Endothelial cell (in vitro differentiated cells): Measurements from ENCODE around the gene CWC22. TPM values are rescaled to one million over a fixed set of nuclear protein-coding genes. Genes with fewer than 3 reads are reported as not detected.
A peak's percentile ranks its signal among the peaks of the same experiment; 100 is the strongest.

ENCODE experiments used
- DNase-seq: peaks from one replicate; pipeline ENCODE4 v3.0.0; 2021; ENCODE audit warnings: low spot score
- H3K27ac Mint-ChIP-seq: one replicate; pipeline ENCODE4 v1.8.0; 2021; ENCODE audit warnings: mixed read lengths, inconsistent platforms; ENCODE audit not compliant: unreplicated experiment
- H3K27me3 Mint-ChIP-seq: one replicate; pipeline ENCODE4 v1.8.0; 2021; ENCODE audit warnings: mild to moderate bottlenecking, moderate library complexity, mixed read lengths, inconsistent platforms; ENCODE audit not compliant: unreplicated experiment
- H3K36me3 Mint-ChIP-seq: one replicate; pipeline ENCODE4 v1.8.0; 2021; ENCODE audit warnings: mild to moderate bottlenecking, low read depth, mixed read lengths, inconsistent platforms; ENCODE audit not compliant: unreplicated experiment
- H3K4me1 Mint-ChIP-seq: one replicate; pipeline ENCODE4 v1.8.0; 2021; ENCODE audit warnings: mild to moderate bottlenecking, mixed read lengths, inconsistent platforms; ENCODE audit not compliant: unreplicated experiment
- H3K4me3 Mint-ChIP-seq: one replicate; pipeline ENCODE4 v1.8.0; 2021; ENCODE audit warnings: mild to moderate bottlenecking, mixed read lengths, inconsistent platforms; ENCODE audit not compliant: unreplicated experiment
- H3K9me3 Mint-ChIP-seq: one replicate; pipeline ENCODE4 v1.8.0; 2021; ENCODE audit warnings: mixed read lengths, inconsistent platforms; ENCODE audit not compliant: unreplicated experiment
- total RNA-seq: library from RNA; stranded (reverse); fragmentation: NEBNext Ultra II Directional; extraction: Animal tissue kit (Norgen Biotek cat#: 25700); gene quantifications from one replicate; pipeline ENCODE4 v1.2.1, GENCODE V29; 2021; ENCODE audit not compliant: unreplicated experiment
- TF ChIP-seq, protein P1 (sequence below): fragments of 200-600 bp; sonication (generic); IDR thresholded peaks from one replicate; pipeline ENCODE4 v1.5.0; 2021; ENCODE audit warnings: antibody characterized with exemption; ENCODE audit not compliant: unreplicated experiment

The CWC22 gene
- total RNA-seq, 1 donor from 2014 or later = 16.9 TPM

DNA sequence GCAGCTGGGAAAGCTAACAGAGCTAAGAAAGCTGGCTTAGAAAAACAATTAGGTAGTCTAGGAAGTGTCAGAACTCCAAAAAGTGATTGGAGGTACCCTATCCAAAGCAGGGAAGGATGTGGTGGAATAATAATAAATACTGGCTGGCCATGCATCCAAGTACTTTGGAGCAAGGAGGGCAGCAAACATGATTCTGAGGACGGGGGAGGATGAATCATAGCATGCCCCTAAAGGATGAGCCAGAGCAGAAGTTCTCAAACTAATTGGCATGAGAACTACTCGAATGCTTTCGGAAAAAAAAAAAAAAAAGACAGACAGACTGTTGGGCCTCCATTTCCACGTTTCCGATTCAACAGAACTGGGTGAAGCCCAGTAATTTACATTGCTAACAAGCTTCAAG, 2.4 kb downstream of the CWC22 start:
- peaks cover 3% of the 10 kb centered on the region for H3K36me3 Mint-ChIP-seq
- no peak for DNase-seq
- H3K27me3 Mint-ChIP-seq = peaks cover 11% of the 10 kb centered on the region
- H3K4me3 Mint-ChIP-seq = no peak overlapping the region
- TF ChIP-seq, protein P1, sequence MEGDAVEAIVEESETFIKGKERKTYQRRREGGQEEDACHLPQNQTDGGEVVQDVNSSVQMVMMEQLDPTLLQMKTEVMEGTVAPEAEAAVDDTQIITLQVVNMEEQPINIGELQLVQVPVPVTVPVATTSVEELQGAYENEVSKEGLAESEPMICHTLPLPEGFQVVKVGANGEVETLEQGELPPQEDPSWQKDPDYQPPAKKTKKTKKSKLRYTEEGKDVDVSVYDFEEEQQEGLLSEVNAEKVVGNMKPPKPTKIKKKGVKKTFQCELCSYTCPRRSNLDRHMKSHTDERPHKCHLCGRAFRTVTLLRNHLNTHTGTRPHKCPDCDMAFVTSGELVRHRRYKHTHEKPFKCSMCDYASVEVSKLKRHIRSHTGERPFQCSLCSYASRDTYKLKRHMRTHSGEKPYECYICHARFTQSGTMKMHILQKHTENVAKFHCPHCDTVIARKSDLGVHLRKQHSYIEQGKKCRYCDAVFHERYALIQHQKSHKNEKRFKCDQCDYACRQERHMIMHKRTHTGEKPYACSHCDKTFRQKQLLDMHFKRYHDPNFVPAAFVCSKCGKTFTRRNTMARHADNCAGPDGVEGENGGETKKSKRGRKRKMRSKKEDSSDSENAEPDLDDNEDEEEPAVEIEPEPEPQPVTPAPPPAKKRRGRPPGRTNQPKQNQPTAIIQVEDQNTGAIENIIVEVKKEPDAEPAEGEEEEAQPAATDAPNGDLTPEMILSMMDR = no peak
- peaks cover 28% of the 10 kb centered on the region for H3K4me1 Mint-ChIP-seq
- H3K9me3 Mint-ChIP-seq = peaks cover 3% of the 10 kb centered on the region
- peak overlapping the region; percentile 61 for H3K27ac Mint-ChIP-seq

GRCh38 chr2:180003559-180003958, 3.5 kb downstream of the CWC22 start:
- TF ChIP-seq, protein P1 = no peak
- Mint-ChIP-seq H3K27me3 (peaks cover 10% of the 10 kb centered on the region), H3K36me3 (peaks cover 3% of the 10 kb centered on the region), H3K4me1 (peaks cover 28% of the 10 kb centered on the region), H3K9me3 (peaks cover 3% of the 10 kb centered on the region), H3K4me3 (no peak overlapping the region), H3K27ac (no peak overlapping the region)
- no peak for DNase-seq

- Mint-ChIP-seq H3K4me3 (no peak overlapping the region), H3K9me3 (no peaks in the 10 kb centered on the region), H3K4me1 (peaks cover 28% of the 10 kb centered on the region), H3K27me3 (peaks cover 10% of the 10 kb centered on the region), H3K36me3 (peaks cover 3% of the 10 kb centered on the region), H3K27ac (no peak overlapping the region)
- no peak for DNase-seq
- TF ChIP-seq, protein P1 = no peak
Observed at GRCh38 chr2:180003073-180003472, 4.0 kb downstream of the CWC22 start.

DNA sequence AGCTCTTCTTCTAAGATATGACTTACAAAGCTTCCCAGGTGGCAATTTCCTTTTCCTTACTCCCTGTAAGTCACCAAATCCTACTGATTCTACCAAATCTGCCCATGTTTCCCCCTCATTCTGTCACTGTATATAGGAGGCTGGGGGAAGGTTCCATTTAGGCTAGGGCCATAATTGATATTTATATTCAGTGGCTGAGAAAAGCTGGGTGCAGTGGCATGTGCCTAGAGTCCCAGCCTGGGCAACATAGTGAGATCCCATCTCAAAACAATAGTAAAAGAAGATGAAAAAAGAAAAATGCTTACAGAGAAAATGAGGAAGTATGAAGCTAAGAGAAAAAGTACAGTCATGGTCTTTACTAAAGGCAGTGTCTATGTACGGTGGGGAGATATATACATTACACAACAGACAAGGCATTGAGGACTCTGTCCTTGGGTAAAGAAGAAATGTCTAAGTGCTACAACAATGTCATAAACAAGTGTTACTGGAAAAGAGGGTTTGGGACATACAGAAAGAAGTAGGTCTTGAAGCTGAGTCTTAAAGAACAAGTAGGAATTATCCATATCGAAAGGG, 4.8 kb downstream of the CWC22 start:
- peak overlapping the region; percentile 38 for H3K27ac Mint-ChIP-seq
- H3K4me1 Mint-ChIP-seq = peaks cover 28% of the 10 kb centered on the region
- TF ChIP-seq, protein P1 = no peak
- DNase-seq = no peak
- peaks cover 3% of the 10 kb centered on the region for H3K36me3 Mint-ChIP-seq
- no peak overlapping the region for H3K4me3 Mint-ChIP-seq
- H3K9me3 Mint-ChIP-seq = no peaks in the 10 kb centered on the region
- peaks cover 9% of the 10 kb centered on the region for H3K27me3 Mint-ChIP-seq

DNA sequence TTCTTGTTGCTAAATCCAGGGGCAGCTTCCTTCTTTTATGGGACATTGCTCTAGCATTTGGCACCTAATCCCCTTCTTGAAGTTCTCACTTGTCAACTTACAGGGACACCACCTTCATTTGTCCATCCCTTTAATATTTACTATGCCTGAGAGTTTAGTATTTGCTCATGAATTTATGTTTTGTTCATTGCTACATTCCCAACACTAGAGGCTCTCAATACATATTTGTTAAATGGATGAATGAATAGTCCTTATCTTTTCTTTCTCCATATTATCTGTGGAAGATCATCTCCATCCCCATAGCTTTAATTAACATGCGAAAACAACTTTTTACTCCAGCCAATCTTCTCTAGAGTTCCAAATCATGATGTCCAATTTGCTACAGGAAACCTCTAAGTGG, 5.4 kb downstream of the CWC22 start:
- DNase-seq = no peak
- TF ChIP-seq, protein P1 = no peak
- H3K36me3 Mint-ChIP-seq = peaks cover 3% of the 10 kb centered on the region
- H3K4me3 Mint-ChIP-seq = no peak overlapping the region
- peaks cover 26% of the 10 kb centered on the region for H3K4me1 Mint-ChIP-seq
- peak overlapping the region; percentile 38 for H3K27ac Mint-ChIP-seq
- peaks cover 4% of the 10 kb centered on the region for H3K27me3 Mint-ChIP-seq
- no peaks in the 10 kb centered on the region for H3K9me3 Mint-ChIP-seq
